ENCODE measurements around the gene CALD1. TPM values are rescaled to one million over a fixed set of nuclear protein-coding genes. Genes with fewer than 3 reads are reported as not detected.

The CALD1 gene
- total RNA-seq, 1 donor from 2014 or later, result 127 TPM

DNA sequence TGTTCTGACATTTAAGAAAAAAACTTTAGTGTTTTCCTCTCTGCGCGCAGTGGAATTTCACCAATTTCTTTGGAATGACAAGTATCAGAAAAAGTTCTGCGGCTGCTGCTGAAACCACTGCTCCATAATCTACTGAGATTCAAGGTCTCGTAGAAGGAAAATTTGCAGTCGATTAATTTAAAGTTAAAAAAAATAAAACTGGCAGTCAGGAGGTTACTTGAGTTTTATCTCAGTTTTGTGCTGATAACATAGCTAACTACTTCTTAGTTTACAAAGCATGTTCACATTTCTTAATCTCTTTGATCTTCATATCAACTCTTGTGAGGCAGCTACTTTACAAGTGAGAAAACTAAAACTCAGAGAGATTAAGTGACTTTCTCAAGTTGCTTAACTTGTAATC, 18.2 kb upstream of the CALD1 start:
- no peak for DNase-seq

DNA sequence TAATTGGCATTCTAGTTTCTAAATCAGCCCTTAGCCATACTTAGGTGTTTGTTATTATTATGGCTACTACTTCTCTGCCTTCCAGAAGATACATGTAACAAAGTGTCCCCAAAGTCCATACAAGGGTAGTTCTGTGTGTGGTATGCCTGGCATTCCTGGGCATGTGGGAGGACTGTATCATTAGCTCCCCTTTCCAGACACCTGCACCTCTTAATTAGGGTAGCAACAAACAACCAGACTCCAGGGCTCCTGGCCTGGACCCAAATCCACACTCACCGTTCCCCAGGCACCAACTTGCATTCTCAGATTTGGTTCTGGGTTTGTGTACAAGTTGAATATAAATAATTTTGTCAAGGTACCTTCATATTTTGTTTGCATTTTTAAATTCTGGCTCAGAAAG, 15.5 kb upstream of the CALD1 start:
- DNase-seq, result no peak

DNA sequence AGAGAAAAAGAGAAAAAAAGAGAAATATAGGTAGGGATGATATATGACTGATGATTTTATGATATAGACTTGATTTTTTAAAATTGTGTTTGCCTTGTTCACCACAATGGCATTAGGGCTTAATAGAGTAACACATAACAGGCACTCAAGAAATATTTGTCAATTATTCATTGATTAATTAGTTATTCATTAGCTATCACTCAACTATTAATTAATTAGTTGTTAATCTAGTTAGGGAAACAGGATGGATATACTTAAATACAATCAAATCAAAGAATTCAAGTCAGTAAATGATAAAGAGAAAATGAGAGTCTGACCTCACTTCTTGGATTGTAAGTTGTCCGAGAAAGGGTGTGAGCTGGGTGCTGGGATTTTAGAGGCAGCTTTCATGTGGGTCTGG, 15.1 kb upstream of the CALD1 start:
- no peak for DNase-seq

DNA sequence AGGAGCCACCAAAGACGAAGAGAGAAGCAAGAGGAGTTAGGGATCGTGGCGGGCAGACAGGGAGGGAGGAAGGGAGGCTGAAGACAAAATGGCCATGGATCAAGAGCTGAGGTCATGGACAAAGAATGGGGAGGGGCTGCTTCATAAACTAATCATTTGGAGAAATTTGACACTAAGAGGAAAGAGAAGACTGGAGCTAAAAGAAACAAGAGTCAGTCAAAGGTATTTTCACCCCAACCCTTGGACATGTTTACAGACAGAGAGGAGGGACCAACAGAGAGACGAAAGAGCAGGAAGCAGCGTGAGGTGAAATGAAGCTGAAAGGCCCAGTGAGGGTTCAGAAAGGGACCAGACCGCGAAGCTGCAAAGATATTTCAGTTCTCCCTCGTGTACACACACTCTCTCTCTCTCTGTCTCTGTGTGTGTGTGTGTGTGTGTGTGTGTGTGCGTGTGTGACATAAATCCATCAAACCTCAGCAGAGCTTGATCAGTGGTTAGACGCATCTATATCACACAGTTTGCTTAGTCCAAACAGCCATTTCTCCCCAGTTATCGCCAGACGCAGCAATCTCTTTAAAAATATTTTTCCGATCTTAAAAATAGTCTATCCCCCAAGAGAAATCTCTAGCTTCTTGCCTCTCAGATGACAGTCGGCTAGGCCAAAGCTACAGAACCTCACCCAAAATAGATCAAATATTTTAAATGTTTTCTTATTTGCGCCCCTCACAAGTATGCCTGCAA, 12.5 kb upstream of the CALD1 start:
- peak; percentile 49 for DNase-seq

DNA sequence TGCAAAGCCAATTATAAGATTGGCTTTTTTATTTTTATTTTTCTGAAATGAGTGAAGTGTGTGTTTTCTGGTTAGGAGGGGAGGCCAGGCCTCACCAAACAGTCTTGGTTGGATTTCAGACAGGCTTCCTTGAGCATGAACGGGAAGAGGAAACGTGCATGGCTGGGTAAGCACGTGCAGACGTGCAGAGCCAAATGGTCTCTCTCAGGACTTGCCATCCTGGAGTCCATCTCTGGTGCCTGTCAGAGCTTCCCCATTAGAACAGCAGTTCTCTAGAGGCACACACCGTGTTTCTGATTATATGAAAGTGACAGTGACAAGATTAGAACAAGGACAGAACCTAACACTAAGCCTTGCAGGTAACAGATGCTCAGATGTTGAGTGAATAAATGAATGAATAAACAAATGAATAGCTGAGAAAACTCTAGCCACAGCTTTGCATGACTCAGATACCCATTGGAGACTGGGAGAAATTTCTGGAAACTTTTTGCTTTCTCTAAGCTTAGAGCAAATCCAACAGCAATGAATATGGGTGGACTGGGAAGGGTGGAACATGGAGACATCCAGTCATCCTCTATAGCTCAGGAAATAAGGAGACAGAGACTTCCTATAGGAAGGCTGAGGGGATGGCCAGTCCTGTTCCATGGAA, 11.8 kb upstream of the CALD1 start:
- DNase-seq, result no peak

DNA sequence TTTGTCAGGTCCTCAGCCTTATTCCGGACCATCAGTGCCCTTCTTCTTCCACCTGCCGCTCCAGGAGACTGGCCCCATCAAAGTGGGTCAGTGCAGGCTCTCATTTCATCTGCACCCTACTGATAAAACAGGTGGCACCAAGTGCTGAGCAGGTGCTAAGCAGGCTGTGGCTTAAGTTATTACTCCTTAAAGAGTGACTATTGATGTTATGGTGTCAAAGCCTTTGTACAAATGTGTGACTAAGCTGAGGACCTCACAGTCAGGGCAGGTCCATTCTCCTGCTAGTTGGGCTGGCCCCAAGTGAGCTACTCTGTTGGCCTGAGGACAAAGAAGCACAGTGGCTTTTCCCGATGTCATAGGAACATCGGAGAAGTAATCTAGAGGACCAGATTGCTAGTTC, 11.2 kb upstream of the CALD1 start:
- peak; percentile 28 for DNase-seq

DNA sequence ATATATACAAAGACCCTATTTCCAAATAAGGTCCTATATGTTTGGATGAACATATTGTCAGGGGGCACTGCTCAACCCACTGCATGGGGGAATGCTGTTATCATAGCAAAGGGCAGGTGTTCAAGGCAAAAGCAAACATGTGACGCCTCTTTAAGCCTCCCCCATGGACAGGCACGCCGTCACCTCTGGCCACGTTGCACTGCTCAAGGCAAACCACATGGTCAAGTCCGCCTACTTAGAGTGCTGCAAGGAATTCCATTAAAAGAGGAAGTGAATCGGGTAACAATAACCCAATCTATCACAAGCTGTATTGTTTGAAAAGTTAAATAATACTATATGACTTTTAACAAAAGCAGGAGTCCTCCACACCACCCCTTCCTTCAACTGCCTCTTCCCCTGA, 8.8 kb upstream of the CALD1 start:
- no peak for DNase-seq

DNA sequence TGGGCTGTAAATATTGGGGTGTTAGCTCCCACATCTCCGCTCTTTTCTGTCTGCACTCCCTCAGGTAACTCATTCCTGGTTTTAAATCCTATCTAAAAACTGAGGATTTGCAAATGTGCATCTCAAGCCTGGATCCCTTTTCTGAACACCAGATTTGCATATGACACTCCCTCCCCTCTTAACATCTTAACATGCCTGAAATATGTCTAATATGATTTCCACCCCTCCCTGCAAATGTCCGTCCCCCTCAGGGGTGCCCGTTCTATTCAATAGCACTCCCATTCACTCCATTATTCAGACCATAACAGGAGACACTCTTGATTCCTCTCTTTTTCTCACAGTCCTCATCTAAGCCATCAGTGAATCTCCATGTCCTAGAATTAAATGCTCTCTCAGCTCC, 8.3 kb upstream of the CALD1 start:
- no peak for DNase-seq

DNA sequence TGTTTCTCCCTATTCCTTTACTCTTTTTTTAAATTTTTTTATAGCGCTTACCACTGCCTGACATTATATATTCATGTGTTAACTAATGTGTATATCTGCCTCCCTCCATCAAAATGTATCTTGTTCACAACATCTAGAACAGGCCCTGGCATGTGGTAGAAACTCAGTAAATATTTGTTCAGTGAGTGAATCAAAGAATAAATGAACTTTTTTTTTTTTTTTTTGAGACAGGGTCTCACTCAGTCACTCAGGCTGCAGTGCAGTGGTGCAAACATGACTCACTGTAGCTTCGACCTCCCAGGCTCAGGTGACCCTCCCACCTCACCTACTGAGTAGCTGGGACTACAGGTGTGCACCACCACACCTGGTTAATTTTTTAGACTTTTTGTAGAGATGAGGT, 7.5 kb upstream of the CALD1 start:
- DNase-seq, result no peak

DNA sequence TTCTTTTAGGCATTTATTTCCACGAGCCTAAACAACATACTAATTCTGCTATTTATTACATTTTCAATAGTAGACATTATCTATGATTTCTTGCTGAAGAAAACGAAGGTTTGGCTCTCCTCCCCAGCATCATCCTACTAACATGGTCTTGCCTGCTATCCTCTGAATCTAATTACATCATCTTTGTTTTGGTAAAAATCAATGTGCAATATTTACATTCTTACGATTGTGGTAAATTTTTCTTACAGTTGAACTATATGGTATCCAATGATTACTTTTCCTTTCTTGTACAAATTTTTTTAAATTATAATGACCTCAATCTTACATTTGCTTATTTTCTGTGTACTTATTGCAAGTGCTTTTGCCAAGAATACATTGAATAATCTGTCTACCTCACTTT, 7.0 kb upstream of the CALD1 start:
- DNase-seq, result no peak

DNA sequence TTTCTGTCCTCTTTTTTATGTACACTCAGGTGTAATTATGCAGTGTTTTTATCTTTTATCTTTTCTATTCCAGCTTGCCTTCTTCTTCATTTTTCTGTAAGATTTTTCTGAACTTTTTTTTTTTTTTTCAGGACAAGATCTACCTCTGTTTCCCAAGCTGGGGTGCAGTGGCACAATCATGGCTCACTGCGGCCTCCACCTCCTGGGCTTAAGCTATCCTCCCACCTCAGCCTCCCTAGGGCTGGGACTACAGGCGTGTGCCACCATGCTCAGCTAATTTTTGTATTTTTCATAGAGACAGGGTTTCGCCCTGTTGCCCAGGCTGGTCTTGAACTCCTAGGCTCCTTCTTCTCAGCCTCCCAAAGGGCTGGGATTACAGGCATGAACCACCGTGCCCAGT, 6.3 kb upstream of the CALD1 start:
- DNase-seq, result no peak

DNA sequence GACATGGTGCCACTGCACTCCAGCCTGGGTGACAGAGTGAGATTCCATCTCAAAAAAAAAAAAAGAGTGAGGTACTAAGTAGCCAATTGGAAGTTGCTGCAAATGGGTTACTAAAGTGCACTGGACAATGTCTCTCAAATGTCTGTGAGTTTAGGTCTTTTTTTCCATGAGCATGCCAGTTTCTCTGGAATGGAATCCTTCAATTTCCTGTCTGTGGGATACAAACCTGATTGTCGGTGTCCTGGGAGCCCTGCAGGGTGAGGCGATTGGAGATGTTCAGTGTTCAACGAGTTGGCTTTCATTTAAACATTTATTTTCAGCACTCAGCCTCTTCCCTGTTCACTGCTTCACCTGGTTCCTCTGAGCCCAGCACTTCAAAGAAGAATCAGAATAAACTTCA, 5.3 kb upstream of the CALD1 start:
- no peak for DNase-seq

DNA sequence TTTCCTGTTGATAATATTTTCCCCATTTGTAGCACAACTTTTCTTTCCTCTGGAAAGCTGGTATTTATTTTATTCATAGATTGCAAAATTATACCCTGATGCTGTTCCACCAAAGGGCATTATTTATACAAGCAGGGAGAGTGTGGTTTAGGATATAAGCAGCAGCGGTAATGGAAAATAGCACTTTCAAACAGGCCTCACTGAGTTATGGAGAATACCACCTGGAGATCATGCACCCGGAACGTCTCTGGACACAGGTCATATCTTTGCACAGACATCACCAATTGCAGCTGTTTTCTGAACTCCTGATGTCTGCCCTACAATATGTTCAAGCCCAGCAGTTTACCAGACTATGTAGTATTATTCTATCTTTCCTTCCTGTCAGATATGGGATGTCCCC, 2.0 kb upstream of the CALD1 start:
- no peak for DNase-seq

DNA sequence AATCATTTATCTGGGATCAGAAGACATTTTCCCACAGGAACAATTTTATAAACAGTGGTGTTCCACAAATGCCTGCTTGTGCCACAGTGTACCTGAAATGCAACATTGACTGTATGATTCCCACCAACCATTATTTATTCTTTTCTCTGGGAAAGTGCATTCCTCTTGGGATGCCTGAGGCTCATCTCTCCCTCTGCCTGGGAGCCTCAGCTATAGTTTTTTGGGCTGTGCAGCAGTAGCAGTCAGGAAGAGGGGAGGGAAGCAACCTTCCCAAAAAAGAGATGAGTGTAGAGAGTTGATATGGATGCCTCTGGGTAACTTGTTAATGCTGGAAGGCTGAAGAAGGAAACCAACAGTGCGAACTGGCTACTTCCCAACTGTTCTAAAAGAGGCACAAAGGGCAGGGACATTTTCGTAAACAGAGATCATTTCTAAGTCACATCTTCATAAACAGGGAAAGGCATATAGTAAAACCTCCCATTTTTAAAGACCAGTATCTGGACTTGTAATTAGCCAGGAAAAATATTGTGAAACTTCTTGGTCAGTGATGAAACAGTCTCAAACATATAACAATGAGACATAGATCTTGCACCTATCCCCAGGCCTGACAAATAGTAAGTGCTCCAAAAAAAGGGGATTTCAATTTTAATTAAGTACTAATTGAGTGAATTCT, 1.4 kb upstream of the CALD1 start:
- no peak for DNase-seq

DNA sequence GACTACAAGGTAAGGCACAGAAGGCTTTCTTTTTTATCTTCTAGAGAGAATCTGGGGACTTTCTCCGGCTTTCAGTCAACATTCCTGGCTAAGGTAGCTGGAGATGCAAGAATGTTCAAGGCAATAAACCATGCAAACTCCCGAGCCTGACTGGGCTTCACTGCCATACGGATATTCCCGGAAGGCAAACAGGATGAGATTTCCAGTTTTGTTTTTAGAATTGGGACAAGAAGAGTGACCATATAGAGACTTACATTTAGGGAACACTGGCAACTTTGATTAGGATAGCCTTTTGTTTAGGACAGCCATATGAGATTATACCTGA, 269 bp downstream of the CALD1 start:
- DNase-seq, result no peak

DNA sequence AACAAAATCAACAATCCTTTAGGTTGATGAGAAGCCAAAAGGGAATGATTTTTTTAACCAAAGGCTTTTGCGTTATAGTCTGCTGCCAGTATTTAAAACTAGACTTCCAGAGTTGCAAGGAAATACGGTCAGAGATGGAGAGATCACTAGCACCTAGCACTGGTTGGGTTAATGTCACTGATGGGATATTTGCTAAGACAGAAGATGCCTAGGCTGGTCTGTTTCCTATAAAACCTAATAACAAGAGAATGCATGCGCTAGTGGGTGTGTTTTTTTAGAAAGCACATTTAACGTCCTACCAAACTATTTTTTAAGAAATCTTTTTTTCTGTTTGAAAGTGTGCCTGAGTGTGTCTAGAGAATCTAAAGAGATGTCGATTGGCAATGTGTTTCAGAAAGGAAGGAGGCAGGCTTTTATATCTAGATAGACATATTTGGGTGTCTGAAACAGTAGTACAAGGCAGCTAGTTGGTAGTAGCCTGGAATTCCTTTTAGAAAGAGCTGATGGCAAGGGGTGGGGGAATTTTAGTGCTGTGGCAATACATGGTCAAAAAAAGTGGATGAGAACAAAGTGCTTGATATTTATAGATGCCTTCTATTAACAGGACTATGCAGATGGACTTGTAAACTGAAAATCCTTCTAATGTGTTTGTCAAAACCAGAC, 863 bp downstream of the CALD1 start:
- DNase-seq, result peak; percentile 41

DNA sequence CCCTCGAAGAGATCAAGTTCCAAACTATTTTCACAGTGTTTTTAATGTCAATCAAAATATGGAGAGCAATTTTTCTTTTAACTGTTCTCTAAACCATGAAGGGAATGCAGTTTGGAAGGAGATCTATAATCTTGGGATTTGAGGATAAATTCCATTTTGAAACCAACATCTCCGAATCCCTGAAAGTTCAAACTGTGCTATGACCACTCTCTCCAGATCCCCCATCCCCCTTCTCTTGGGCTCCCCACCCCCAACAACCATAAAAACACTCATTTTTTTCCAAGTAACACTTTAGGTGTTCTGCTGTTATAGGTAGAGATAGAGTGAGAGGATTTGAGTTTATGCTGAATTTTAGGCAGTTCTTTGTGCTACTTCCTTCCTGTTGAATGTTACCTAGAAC, 1.7 kb downstream of the CALD1 start:
- peak; percentile 25 for DNase-seq

DNA sequence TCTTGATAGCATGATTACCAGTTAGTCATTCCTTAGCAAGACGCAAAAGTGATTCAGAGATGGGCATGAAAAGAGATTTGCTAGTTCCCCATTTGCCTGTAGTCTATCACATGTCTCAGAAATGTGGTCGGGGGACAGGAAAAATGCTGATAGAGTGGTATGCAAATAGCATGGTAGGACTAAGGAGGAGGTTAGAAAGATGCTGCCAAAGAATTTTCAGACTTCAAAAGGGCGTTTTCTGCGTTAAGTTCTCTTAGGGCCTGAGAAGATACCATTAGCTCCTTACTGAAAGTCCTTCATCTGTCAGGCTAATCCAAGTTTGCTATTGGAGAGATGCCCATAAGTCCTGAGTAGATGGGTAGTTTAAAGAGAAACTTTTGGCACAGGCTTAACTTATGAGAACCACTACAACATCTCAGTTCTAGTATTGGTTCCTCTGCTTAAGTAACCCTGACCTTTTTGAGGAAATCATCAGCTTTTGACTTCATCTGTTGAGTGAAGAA, 2.7 kb downstream of the CALD1 start:
- no peak for DNase-seq

DNA sequence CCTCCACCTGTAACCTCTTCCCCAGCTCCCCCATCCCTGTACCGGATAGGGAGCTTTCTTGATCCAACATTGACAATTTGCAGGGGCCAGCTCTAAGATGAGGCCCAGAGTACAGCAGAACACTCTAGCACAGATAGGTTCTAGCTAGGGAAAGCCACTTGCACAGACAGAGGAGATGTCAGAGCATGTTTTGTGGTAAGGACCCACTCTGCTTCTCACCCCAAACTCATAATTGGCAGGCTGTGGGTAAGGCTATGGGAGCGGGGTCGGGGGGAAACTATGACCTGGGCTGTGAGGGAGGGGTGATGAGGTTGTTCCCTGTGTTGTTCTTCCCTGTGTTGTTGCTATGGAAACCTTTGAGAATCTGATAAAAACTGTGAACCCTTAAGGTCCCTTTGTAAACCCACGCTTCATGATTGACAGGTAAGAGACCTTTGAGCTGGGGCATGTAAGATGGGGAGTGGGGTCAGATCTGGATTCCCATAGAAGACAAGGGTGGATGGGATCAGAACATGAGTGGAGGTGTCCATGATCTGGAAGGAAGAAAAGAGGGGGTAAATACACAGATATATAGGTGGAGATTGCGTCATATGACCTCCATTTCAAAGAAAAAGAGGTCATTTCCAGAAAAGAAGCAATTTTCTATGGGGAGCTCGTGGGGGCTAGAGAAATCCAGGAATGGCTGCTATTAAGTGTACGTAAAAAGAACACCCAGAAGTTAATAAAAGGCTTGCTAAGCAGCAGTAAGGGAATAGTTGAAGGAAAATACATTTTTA, 4.0 kb downstream of the CALD1 start:
- no peak for DNase-seq

DNA sequence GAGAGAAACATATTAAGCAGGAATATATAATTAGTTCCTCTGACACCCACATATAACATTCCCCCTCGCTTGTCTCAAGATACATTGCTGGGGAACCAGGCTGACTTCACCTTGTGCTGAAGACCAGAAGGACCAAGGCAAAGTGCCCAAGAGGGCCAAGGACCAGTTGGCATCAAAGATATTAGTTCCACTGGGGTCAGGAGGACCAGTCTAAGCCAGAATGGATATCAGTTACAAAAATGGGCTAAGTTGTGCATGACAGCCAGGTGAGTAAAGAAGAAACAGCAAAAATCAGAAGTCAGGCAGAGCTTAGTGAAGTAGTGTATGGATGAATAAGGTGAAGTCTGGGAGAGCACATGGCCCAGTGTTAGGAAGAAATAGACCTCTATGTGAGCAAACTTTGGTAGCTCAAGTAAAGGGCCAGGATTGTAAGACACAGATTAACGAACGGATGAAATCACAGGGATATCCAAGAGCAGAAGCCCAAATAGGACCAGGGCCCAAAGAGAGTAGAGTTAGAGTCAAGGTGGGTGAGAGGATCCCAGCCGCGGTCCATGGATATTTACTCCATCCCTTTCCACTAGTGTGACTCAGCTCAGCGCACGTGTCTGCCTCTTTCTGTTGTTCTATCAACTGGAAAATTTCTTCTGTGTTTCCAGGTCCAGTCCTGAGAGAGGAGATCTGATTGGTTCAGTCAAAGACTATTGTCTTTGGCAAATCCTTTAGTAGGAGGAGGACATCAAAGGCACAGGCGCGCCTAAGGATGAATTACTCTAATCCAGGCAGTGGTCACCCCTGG, 5.0 kb downstream of the CALD1 start:
- DNase-seq, result no peak

DNA sequence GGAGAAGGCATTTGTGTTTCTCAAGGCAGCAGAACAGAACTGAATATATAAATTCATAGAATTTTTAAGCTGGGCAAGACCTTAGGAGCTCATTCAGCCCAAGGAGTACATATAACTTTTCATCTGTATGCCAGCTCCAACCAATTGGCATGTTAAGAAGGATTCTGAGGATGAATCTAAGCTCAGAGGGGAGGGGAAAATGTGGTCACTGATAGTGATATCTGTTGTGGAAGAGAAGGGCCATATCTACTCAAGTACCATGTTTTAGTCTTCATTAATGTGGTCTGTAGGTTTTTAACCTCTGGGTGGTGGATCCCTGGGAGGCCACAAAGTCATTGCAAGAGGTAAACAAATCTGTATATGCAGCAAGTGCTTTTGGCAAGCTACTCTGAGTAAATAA, 6.4 kb downstream of the CALD1 start:
- no peak for DNase-seq

DNA sequence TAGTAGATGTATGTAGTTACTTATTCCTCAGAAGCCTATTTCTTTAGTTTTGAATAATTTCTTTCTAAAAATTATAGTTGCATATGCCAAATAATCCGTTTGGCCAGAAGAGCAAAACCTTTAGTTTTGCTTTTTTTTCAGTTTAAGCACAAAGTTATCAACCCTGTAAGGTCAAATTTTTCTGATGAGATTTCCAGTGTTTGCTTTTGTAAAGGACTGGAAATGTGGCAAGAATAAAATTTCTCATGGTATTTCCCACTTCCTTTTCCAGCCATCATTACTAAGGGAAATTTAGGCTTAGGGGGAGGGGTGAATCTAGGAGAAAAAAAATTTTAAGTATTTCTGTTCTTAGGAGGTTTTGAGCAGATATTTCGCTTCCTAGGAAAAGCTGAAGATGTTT, 7.6 kb downstream of the CALD1 start:
- DNase-seq, result no peak
